Activated CD8-positive, alpha-beta memory T cell treated with anti-CD3 and anti-CD28 coated beads, Interleukin-2, amount 50 U/mL, for 24 hours (primary cell): ENCODE results near the gene APOL6.
"Not testable (repeated sequence)": the region's sequence is repeated elsewhere in the genome, so short reads cannot be mapped to it uniquely, and the experiment has no call there.

Source experiments
- DNase-seq: peaks from one replicate; pipeline ENCODE4 v3.0.0-alpha.2; 2020; ENCODE audit errors: extremely low read depth

APOL6 gene

GRCh38 chr22:35617137-35617755 lies 31.0 kb upstream of the APOL6 start, which contains the start of gene MB:
MB (minus strand) TSS chr22:35617329; CDS start chr22:35617257, 72 bp downstream.
- DNase-seq = no peak

- no peak for DNase-seq
Measured at GRCh38 chr22:35618427-35619223, 29.6 kb upstream of the APOL6 start.

GRCh38 chr22:35619336-35620094 lies 28.7 kb upstream of the APOL6 start:
- no peak for DNase-seq

- DNase-seq = no peak
Measured at GRCh38 chr22:35620624-35621251, 27.5 kb upstream of the APOL6 start.

GRCh38 chr22:35621451-35621850 lies 26.8 kb upstream of the APOL6 start:
- DNase-seq = no peak

GRCh38 chr22:35622191-35622913 lies 25.9 kb upstream of the APOL6 start:
- DNase-seq = no peak

GRCh38 chr22:35623885-35624284 lies 24.4 kb upstream of the APOL6 start:
- not testable (repeated sequence) for DNase-seq

GRCh38 chr22:35624547-35624946 lies 23.7 kb upstream of the APOL6 start:
- no peak for DNase-seq

GRCh38 chr22:35625763-35626432 lies 22.3 kb upstream of the APOL6 start:
- DNase-seq = no peak

- DNase-seq = no peak
Measured at GRCh38 chr22:35627267-35628041, 20.8 kb upstream of the APOL6 start.

GRCh38 chr22:35628732-35629131 lies 19.5 kb upstream of the APOL6 start:
- DNase-seq = no peak

GRCh38 chr22:35629406-35630216 lies 18.6 kb upstream of the APOL6 start:
- DNase-seq = no peak

GRCh38 chr22:35630387-35630793 lies 17.9 kb upstream of the APOL6 start:
- DNase-seq = no peak

- no peak for DNase-seq
Measured at GRCh38 chr22:35630891-35631290, 17.4 kb upstream of the APOL6 start.

GRCh38 chr22:35631597-35631996 lies 16.6 kb upstream of the APOL6 start:
- no peak for DNase-seq

- no peak for DNase-seq
Measured at GRCh38 chr22:35632935-35633334, 15.3 kb upstream of the APOL6 start.

GRCh38 chr22:35633520-35633919 lies 14.7 kb upstream of the APOL6 start:
- no peak for DNase-seq

- no peak for DNase-seq
Measured at GRCh38 chr22:35634015-35634414, 14.2 kb upstream of the APOL6 start.

- DNase-seq = no peak
Measured at GRCh38 chr22:35634943-35635540, 13.2 kb upstream of the APOL6 start.
